GM23248 (cell line): ENCODE measurements around the gene LRRC9. TPM values are rescaled to one million over a fixed set of nuclear protein-coding genes. Genes with fewer than 3 reads are reported as not detected.

Experiments
- DNase-seq: peaks from one replicate; pipeline ENCODE4 v3.0.0-alpha.2; 2015
- H2AFZ ChIP-seq: fragments of 200-600 bp; sonication (generic); 2 replicates; pipeline ENCODE4 v1.6.1; 2016; ENCODE audit warnings: antibody characterized with exemption
- H3F3A ChIP-seq: fragments of 200-600 bp; sonication (generic); 2 replicates; pipeline ENCODE4 v1.6.1; 2016; ENCODE audit warnings: mild to moderate bottlenecking, antibody characterized with exemption, mixed run types; ENCODE audit not compliant: insufficient read depth
- H3K27ac ChIP-seq: fragments of 200-600 bp; sonication (generic); 2 replicates; pipeline ENCODE4 v1.5.1; 2016; ENCODE audit warnings: mild to moderate bottlenecking
- H3K27me3 ChIP-seq: fragments of 200-600 bp; sonication (generic); replicated peaks from 2 replicates; pipeline ENCODE4 v1.6.1; 2016; ENCODE audit warnings: mild to moderate bottlenecking; ENCODE audit not compliant: insufficient read depth
- H3K36me3 ChIP-seq: fragments of 200-600 bp; sonication (generic); 2 replicates; pipeline ENCODE4 v1.6.1; 2016; ENCODE audit warnings: low read depth, mild to moderate bottlenecking
- H3K4me1 ChIP-seq: fragments of 200-600 bp; sonication (generic); 2 replicates; pipeline ENCODE4 v1.6.1; 2016; ENCODE audit warnings: mild to moderate bottlenecking; ENCODE audit not compliant: insufficient read depth
- H3K4me2 ChIP-seq: fragments of 200-600 bp; sonication (generic); one replicate; pipeline ENCODE4 v1.6.1; 2016; ENCODE audit warnings: mild to moderate bottlenecking; ENCODE audit not compliant: unreplicated experiment
- H3K4me3 ChIP-seq: fragments of 200-600 bp; sonication (generic); 2 replicates; pipeline ENCODE4 v1.5.1; 2016; ENCODE audit warnings: mild to moderate bottlenecking
- H3K79me2 ChIP-seq: fragments of 200-600 bp; sonication (generic); 2 replicates; pipeline ENCODE4 v1.6.1; 2016; ENCODE audit warnings: mild to moderate bottlenecking; ENCODE audit not compliant: insufficient read depth
- H3K9ac ChIP-seq: fragments of 200-600 bp; sonication (generic); 2 replicates; pipeline ENCODE4 v1.6.1; 2016; ENCODE audit warnings: mild to moderate bottlenecking
- H3K9me2 ChIP-seq: fragments of 200-600 bp; sonication (generic); 2 replicates; pipeline ENCODE4 v1.6.1; 2016; ENCODE audit warnings: mixed run types, mild to moderate bottlenecking, moderate library complexity; ENCODE audit not compliant: insufficient read depth
- H3K9me3 ChIP-seq: fragments of 200-600 bp; sonication (generic); one replicate; pipeline ENCODE4 v1.6.1; 2017; ENCODE audit warnings: low read depth
- H4K20me1 ChIP-seq: fragments of 200-600 bp; sonication (generic); 2 replicates; pipeline ENCODE4 v1.6.0; 2016; ENCODE audit not compliant: insufficient read depth
- EZH2 ChIP-seq: fragments of 200-600 bp; sonication (generic); IDR thresholded peaks from 2 replicates; pipeline ENCODE4 v1.6.1; 2018; ENCODE audit warnings: antibody characterized with exemption, mild to moderate bottlenecking; ENCODE audit not compliant: insufficient read depth, poor library complexity, severe bottlenecking
- EZH2phosphoT487 ChIP-seq: fragments of 200-600 bp; sonication (generic); IDR thresholded peaks from 2 replicates; pipeline ENCODE4 v1.6.1; 2018; ENCODE audit warnings: antibody characterized with exemption, moderate library complexity, mild to moderate bottlenecking, low read depth; ENCODE audit not compliant: insufficient read depth
- WGBS, 2 experiments: methylation state at CpG; one replicate each; pipeline ENCODE4 v1.1.6; 2015 to 2017; ENCODE audit warnings: low lambda C conversion rate in 2 of 2, low coverage in 1 of 2; ENCODE audit errors: missing lambda C conversion rate in 2 of 2; 5-methylcytosine and 5-hydroxymethylcytosine counted together
- in situ Hi-C: fragments of 300-500 bp; cut with MboI; formaldehyde crosslinking; loops from 2 replicates; pipeline ENCODE4 v1.15.0; 2020
- polyA plus RNA-seq: library from polyadenylated mRNA; unstranded; fragments of >200 nt; fragmentation: Nextera tagmentation; extraction: Ambion mirVana; gene quantifications from 2 replicates; pipeline ENCODE4 v1.2.1, GENCODE V29; 2016
- total RNA-seq: library from RNA; depleted of rRNA; stranded (reverse); fragments of >200 nt; shearing (Covaris generic); gene quantifications from 2 replicates; pipeline ENCODE4 v1.2.3, GENCODE V29; 2014; rRNA removed

Gene LRRC9
- total and polyA plus RNA-seq, 2 experiments from 2014 or later = not detected

DNA sequence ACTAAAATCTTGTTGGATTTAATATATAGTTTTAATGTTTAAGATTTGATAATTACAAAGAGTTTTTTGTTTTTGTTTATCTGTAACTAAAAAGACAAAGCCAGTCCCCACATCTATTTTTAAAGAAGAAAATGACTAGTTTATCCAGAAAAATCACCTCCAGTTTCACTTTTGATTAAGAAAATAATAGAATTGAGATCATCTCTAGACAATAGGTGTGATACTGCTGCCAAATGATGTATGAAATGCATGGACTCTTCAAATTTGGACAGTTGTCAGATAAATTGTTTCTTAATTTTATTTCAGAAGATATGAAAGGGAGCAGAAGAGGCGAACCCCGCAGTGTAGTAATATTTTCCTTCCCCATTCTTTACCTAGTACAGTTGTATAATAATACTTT, 191.8 kb downstream of the LRRC9 start:
- Histone ChIP-seq H3K36me3 (peaks cover 32% of the 10 kb centered on the region; the same call in 1 of the 2 replicates), H3F3A (no peaks in the 10 kb centered on the region), H2AFZ (no peak overlapping the region), H3K9me2 (no peaks in the 10 kb centered on the region), H4K20me1 (no peaks in the 10 kb centered on the region), H3K4me3 (no peak overlapping the region), H3K4me1 (no peaks in the 10 kb centered on the region), H3K27me3 (no peaks in the 10 kb centered on the region), H3K9ac (no peak overlapping the region), H3K9me3 (no peaks in the 10 kb centered on the region), H3K79me2 (peaks cover 100% of the 10 kb centered on the region), H3K27ac (no peak overlapping the region), H3K4me2 (no peak overlapping the region)
- in situ Hi-C loops = no loop called here
- TF ChIP-seq EZH2phosphoT487 (no peak), EZH2 (no peak)
- 96% methylated on average over 2 of the region's 2 CpGs for WGBS, 2 experiments
- no peak for DNase-seq

Other genes starting within 250 kb of the LRRC9 start
- gene RTN1, start 49.4 kb upstream of the LRRC9 start, total RNA-seq = not detected in 2 replicates
- gene RTN1, start 49.4 kb upstream of the LRRC9 start, polyA plus RNA-seq = 0.15 and 0.33 TPM in 2 replicates
- gene PCNX4, start 171.8 kb downstream of the LRRC9 start, total RNA-seq = 44.3 and 95.1 TPM in 2 replicates
- 33.9 and 39.4 TPM in 2 replicates for gene PCNX4, start 171.8 kb downstream of the LRRC9 start, polyA plus RNA-seq
- 55.0 and 82.6 TPM in 2 replicates for gene DHRS7, start 245.3 kb downstream of the LRRC9 start, total RNA-seq
- 88.9 and 89.8 TPM in 2 replicates for gene DHRS7, start 245.3 kb downstream of the LRRC9 start, polyA plus RNA-seq